Choroid plexus epithelial cell (primary cell): ENCODE data around the gene ELAVL1.
"Not testable (repeated sequence)": the region's sequence is repeated elsewhere in the genome, so short reads cannot be mapped to it uniquely, and the experiment has no call there.

Experiments
- DNase-seq: peaks from one replicate; pipeline ENCODE4 v3.0.0-alpha.2; 2010; ENCODE audit warnings: low read depth
- H3K4me3 ChIP-seq: 2 replicates; pipeline ENCODE4 v1.5.1; 2011; ENCODE audit warnings: low read depth, mild to moderate bottlenecking, control low read depth, low read length, moderate library complexity
- TF ChIP-seq, protein P1 (sequence below): conservative IDR thresholded peaks from 2 replicates; pipeline ENCODE4 v1.5.1; 2011; ENCODE audit warnings: low read depth, mild to moderate bottlenecking, control low read depth, inconsistent platforms, low read length, moderate library complexity

The ELAVL1 gene

DNA sequence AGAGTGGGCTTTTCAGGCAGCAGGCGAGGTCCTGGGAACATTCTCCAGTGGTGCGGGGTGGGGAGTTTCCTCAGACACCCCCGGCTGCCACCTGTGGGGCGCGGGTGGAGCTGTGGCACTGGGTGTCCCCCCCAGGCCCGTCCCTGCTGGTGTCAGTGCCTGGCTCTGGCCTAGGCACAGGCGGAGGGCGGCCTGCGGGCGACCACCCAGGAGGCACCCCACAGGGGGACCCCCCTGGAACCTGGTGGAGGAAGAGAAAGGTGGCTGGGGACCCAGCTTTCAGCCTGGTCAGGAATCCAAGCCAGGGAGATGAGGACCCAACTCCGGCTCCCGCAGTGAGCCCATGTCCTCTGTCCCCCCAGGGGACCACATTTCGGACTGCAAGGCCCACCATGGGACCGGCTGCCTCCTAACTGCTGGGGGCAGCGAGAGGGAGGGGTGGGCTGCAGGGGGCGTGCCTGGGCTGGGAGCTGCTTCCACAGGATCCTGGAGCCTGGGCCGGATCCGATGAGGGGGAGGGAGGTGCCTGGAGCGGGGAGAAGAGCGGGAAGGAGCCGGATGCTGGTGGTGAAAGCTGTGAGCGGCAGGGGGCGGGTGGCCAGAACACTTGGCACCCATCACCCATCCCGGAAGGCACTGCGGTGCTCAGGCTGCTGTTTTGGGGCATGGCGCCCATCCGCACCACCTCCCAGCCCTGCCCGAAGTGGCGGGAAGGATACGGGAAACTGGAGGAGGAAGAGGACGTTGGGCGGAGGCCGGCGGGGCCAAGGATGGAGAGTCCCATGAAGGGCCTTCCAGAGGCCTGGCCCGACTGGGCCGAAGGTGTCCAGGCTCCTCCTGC is 74.0 kb downstream of the ELAVL1 start:
- TF ChIP-seq, protein P1, sequence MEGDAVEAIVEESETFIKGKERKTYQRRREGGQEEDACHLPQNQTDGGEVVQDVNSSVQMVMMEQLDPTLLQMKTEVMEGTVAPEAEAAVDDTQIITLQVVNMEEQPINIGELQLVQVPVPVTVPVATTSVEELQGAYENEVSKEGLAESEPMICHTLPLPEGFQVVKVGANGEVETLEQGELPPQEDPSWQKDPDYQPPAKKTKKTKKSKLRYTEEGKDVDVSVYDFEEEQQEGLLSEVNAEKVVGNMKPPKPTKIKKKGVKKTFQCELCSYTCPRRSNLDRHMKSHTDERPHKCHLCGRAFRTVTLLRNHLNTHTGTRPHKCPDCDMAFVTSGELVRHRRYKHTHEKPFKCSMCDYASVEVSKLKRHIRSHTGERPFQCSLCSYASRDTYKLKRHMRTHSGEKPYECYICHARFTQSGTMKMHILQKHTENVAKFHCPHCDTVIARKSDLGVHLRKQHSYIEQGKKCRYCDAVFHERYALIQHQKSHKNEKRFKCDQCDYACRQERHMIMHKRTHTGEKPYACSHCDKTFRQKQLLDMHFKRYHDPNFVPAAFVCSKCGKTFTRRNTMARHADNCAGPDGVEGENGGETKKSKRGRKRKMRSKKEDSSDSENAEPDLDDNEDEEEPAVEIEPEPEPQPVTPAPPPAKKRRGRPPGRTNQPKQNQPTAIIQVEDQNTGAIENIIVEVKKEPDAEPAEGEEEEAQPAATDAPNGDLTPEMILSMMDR = no peak
- no peak for DNase-seq
- no peak overlapping the region for H3K4me3 ChIP-seq

DNA sequence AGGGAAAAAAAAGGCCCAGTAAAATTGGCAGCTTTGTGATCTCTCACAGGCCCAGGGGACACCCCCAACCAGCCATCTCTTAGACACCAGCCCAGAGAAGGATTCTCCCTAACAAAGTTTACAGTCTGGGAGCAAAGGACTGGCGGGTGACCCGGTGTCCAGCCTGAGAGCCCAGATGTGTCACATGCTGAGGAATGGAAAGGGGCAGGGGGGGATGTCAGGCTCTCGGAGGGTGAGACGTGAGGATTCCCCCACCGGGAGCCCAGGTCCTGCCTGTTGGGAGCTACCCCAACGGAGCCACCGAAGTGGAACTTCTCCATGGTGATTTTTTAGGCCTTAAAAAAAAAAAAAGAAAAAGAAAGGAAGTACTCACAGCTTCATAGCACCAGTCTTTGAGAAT is 74.7 kb downstream of the ELAVL1 start:
- H3K4me3 ChIP-seq = no peak overlapping the region
- TF ChIP-seq, protein P1 = no peak
- no peak for DNase-seq

DNA sequence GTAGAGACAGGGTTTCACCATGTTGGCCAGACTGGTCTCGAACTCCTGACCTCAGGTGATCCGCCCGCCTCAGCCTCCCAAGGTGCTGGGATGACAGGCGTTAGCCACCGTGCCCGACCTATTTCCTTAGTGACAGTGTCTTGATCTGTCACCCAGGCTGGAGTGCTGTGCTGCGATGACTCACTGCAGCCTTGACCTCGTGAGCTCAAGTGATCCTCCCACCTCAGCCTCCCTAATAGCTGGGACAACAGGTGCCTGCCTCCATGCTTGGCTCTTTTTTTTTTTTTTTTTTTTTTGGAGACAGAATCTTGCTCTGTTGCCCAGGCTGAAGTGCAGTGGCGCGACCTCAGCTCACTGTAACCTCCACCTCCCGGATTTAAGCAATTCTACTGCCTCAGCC is 75.4 kb downstream of the ELAVL1 start:
- H3K4me3 ChIP-seq, DNase-seq: not testable (repeated sequence)

DNA sequence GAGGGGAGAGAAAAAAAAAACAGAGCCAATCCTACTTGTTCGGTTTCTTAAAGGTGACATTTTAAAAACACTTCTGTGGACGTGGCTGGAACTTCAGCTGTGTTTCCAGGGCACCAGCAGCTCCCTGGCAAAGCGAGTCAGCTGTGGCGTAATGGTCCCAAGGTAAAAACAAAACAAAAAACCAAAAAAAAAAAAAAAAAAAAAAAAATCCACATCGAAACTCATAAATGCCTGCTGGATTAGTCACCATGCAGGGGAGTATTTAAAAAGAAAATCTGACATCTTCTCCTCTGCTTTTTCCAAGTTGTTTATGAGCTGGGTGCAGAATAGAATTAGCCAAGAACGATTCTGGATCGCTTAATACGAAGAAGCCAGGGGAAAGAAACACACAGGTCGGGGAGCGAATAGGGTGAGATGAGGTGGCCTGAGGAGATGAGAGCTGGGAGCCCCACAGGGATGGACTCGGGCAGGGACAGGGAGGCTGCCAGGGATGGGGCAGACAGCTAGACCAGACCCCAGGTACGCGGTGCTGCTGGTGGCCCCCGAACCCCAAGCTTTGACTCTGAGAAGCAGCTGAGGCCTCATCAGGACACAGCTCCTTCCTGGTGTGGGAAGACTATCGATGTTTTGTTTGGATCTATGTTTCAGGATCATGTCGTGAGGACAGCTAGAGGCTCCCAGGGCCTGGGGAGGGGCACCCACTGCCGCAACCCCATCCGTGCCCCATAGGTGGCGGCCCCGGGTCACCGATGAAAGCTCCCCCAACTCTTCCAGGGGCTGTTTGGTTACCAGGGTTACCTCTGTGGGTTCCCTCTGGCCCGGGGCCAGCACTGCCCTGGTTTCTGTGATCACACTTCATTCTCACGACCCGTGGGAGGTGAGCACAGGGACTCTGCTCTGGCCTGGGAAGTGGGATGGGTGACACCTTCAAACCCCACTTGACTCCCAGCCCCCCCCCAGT is 76.4 kb downstream of the ELAVL1 start:
- TF ChIP-seq, protein P1 = peak; percentile 41
- peak overlapping the region; percentile 24 for H3K4me3 ChIP-seq
- DNase-seq = peak; percentile 91

DNA sequence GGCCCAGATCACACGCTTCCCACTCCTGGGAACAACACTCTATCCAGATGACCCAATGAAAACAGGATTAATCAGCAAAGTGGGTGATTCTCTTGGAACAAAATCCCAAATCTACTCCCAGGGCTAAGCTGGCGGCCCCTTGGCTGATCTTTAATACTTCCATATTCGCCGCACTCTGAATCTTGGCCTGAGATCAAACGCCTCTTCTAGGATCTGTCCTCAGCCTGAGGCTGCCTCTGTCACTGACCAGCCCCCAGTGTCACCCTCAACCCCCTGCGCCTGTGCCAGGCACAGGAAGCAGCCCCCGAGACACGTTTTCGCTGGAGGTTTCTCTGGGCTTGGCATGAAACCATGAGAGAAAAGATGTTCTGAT is 77.1 kb downstream of the ELAVL1 start:
- no peak overlapping the region for H3K4me3 ChIP-seq
- DNase-seq = no peak

DNA sequence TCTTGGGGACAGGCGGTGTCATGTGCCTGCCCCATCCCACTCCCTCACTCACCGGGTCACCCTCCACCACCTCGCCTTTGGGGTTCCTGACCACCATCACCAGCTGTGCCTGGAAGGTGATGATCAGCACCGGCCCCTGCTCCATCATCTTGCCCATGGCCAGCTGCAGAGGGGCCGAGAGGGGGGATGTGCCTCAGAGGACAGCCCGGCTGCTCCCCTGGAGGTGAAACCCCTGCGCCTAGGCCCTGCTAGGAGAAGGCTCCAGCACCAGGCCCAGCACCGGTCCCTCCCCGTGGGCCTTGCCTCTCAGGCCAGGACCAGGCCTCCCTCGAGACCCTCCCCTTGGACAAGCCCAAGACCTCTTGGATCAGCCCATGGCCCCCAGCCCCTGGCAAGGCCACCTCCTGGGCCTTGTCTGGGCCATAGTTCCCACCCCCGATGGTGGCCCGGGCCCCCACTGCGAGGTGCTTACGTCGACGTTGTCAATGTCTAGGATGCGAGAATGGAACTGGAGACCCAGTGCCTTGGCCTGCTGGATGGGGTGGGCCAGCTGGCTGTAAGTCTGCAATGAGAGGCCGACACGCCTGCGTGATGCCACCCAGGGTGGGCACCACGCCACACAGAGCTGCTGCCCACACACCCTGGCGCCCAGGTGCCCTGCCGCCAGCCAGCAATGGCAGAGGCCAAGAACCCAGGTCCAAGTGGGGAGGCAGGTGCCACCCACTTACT is 77.7 kb downstream of the ELAVL1 start:
- TF ChIP-seq, protein P1 = no peak
- H3K4me3 ChIP-seq = no peak overlapping the region
- DNase-seq = no peak

More for the DNA sequence above, 77.1 kb downstream of the ELAVL1 start:
- TF ChIP-seq, protein P1 = no peak
